Inflammatory macrophage (primary cell): ENCODE measurements around the gene ALKBH7.
"Not testable (repeated sequence)": the region's sequence is repeated elsewhere in the genome, so short reads cannot be mapped to it uniquely, and the experiment has no call there.

Experiments used
- DNase-seq, 2 donors: peaks; one replicate each; pipeline ENCODE4 v3.0.0-alpha.2; 2020 to 2022

The ALKBH7 gene

DNA sequence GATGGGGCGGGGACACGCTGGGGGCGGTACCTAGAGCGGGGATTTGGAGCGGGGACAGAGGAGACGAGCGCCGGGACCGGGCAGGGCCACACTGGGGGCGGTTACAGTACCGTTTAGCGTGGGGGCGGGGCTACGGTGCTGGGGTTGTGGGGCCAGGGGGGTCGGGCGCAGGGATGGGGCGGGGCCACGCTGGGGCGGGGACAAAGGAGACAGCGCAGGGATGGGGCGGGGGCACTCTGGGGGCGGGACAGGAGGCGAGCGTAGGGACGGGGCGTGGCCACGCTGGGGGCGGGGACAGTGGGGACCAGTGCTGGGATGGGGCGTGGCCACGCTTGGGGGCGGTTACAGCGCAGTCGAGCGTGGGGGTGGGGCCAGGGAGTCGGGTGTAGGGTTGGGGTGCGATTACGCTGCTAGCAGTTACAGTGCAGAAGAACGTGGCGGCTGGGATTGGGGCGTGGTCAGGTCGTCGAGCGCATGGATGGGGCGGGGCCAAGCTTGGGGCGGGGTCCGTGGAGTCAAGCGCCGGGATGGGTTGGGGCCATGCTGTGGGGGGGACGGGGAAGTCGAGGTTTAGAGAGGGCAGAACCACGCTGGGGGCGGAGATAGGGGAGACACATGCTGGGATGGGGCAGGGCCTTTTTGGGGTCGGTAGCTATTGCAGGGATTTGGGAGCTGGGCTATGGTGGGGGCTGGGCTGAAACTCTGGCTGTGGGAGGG, 660 bp downstream of the ALKBH7 start:
- DNase-seq, result peak; percentile 98

- no peak for DNase-seq
Observed at GRCh38 chr19:6373813-6374108, 1.2 kb downstream of the ALKBH7 start.

DNA sequence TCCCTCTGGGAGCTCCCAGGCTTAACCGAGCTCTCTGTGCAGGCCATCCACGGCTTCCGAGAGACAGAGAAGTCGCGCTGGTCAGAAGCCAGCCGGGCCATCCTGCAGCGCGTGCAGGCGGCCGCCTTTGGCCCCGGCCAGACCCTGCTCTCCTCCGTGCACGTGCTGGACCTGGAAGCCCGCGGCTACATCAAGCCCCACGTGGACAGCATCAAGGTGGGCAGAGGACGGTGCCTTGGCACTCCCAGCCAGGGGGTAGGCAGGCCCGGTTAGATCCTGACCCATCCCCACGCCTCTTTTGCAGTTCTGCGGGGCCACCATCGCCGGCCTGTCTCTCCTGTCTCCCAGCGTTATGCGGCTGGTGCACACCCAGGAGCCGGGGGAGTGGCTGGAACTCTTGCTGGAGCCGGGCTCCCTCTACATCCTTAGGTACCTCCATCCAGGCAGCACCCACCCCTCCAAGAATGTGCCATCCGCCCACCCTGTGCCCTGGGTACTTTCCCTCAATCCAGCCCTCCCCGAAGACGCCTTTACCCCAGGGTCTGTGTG, 1.6 kb downstream of the ALKBH7 start:
- no peak for DNase-seq

GRCh38 chr19:6374711-6375410, 2.3 kb downstream of the ALKBH7 start:
- DNase-seq, result no peak

DNA sequence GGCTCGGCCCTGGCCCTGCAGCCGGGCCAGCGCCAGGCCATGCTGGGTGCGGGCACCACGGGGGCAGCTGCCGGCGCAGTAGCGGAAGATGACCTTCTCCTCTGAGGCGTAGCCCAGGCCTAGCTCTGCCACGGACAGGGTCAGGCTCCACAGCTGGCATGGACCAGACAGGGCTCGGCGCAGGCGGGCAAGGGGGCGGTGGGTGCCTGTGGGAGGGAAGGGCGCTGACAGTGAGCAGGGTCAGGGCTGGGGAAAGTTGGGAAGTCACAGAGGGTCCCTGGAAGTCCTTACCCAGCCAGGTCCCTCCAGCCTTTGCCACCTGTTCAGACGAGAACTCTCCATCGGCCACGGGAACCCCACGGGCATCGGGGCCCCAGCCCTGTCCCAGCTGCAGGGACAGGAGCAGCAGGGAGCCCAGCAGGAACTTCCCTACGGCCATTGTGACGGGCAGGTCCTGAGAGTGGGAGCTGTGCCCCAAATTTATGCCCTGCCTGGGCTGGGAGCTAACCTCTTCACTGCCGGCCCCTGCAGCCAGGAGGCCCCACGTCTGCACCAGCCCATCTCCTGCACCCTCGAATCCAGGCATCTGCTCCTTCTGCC, 2.9 kb downstream of the ALKBH7 start, which contains the start of gene PSPN:
PSPN (minus strand) TSS at position 523 of the 600 bp plus-strand sequence; CDS start at position 439, 84 bp downstream.
- no peak for DNase-seq

DNA sequence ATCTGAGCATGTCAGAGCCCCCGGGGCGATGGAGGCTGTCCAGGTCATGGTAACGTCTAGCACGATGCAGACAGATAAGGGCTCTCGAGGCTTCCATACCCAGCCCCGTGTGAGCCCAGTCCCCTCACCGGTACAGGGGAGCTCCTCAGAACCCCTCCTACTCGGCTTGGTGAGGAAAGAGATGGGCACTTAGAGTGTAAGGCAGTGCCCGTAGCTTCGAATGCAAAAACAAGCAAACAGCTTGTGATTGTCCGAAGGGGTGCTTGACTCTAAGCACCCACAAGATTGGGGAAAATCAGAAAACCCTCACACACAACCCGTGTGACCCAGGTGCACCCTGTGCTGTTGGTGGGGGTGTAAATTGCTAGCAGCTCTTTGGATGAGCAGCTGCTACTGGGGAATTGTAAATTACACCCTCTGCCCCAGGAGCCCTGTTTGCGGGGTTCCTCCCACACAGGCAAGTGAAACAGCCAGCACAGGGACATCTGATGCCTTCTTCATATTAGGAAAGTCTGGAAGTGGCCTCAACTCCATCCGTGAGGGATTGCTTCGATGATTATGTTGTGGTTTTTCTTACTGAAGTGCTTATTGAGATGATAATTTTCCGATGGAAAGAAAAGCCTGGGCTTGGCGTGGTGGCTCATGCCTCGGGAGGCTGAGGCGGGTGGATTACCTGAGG, 4.1 kb downstream of the ALKBH7 start:
- DNase-seq, result no peak

- no peak for DNase-seq
Observed at GRCh38 chr19:6378041-6378440, 5.4 kb downstream of the ALKBH7 start.

DNA sequence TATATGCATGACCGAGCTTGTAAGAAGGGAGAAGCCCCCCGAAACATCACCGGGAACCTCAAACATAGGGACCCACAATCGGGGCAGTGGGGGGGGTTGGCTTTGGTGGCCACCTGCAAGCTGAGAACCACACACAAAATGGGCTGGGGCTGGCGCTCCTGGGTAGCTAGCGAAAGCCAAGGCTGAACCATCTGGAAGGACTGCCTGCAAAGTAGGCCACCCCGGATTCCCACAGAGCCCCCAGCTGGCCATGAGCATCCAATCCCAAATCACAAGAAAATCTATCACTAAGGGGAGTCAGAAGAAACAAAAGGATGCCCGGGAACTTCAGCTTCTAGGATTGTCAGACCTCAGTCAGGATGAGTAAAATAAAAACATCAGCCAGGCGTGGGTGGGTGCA, 5.9 kb downstream of the ALKBH7 start:
- no peak for DNase-seq

DNA sequence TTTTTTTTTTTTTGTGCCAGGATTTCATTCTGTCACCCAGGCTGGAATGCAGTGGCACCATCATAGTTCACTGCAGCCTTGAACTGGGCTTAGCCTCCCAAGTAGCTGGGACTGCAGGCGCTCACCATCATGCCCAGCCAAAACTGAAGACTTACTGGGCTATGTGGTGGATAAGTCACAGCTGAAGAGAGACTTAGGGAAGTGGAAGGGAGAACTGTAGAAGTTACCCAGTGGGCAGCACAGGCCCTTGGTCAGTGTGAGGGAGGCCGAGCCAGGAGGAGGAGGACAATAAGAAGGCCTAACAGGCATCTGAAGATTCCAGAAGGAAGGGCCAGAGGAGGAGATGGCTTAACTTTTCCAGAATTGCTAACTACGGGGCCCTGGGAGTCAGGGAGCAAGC, 7.2 kb downstream of the ALKBH7 start:
- DNase-seq, result no peak

GRCh38 chr19:6381030-6381750, 8.6 kb downstream of the ALKBH7 start:
- no peak for DNase-seq

DNA sequence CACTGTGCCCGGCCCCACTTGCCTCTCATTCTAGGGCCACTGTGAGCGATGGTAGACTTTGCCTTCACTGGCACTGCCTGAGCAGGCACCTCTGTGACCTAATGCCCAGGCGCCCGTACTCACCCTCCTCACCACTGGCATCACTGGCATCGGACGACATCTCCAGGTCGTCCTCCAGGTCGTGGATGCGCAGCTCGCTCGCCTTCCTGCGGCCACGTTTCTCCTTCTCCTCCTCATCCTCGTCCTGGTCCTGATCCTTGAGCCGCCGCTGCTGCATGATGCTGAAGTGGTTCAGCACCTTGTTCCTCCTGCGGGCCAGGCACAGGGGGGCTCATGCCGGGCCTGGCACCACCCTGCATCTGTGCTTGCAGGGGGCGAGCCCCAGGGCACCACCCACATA, 10.6 kb downstream of the ALKBH7 start:
- no peak for DNase-seq

- no peak for DNase-seq
Observed at GRCh38 chr19:6384381-6384780, 11.8 kb downstream of the ALKBH7 start.

DNA sequence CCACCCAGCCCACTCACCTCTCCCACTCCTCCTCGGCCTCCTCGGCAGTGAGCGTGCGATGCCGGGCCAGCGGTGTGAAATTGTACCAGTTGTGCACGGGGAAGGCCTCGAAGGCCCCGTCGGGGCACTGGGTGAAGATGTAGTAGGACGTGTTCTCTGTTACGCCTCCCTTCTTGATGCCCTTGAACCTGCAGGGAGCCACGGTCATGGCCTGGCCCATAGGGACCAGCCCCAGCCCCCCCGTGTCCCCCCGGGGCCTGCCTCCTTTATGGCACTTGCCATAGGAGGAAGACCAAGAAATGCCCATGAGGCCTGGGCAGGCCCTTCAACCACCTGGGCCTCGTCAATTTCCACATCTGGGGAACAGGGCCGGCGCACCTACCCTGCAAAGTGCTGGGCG, 14.8 kb downstream of the ALKBH7 start:
- no peak for DNase-seq

GRCh38 chr19:6392221-6393073, 19.9 kb downstream of the ALKBH7 start:
- no peak for DNase-seq

- peak; percentile 90 to 92 for DNase-seq
Observed at GRCh38 chr19:6393074-6393982, 20.7 kb downstream of the ALKBH7 start, which contains the start of gene GTF2F1. Gene GTF2F1, minus strand, starts transcription at chr19:6393164. Its CDS starts 169 bp downstream, at chr19:6392995.

GRCh38 chr19:6393983-6394412, 21.4 kb downstream of the ALKBH7 start:
- no peak for DNase-seq

DNA sequence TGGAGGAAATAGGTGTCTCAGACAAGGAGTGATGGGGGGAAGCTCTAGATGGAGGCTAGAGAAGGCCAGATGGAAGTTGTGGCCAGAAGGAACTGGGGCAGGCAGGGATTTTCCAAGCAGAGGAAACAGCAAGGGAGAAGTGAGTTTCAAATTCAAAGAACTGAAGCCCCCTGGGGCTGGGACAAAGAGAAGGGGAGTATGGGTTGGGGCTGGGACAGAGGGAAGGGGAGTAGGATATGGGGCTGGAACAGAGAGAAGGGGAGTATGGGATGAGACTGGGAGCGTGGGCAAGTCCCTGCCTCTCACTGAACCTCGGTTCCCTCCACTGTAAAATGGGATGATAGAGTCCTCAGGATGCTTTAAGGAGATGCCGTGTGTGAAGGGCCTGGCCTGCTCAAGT, 22.2 kb downstream of the ALKBH7 start:
- DNase-seq, result no peak

GRCh38 chr19:6396305-6396704, 23.7 kb downstream of the ALKBH7 start:
- no peak for DNase-seq

- DNase-seq, result not testable (repeated sequence)
Observed at GRCh38 chr19:6400062-6400944, 27.7 kb downstream of the ALKBH7 start.
